Measurements from ENCODE around the gene APOBEC3A.
A peak's percentile ranks its signal among the peaks of the same experiment; 100 is the strongest.

Gene APOBEC3A

DNA sequence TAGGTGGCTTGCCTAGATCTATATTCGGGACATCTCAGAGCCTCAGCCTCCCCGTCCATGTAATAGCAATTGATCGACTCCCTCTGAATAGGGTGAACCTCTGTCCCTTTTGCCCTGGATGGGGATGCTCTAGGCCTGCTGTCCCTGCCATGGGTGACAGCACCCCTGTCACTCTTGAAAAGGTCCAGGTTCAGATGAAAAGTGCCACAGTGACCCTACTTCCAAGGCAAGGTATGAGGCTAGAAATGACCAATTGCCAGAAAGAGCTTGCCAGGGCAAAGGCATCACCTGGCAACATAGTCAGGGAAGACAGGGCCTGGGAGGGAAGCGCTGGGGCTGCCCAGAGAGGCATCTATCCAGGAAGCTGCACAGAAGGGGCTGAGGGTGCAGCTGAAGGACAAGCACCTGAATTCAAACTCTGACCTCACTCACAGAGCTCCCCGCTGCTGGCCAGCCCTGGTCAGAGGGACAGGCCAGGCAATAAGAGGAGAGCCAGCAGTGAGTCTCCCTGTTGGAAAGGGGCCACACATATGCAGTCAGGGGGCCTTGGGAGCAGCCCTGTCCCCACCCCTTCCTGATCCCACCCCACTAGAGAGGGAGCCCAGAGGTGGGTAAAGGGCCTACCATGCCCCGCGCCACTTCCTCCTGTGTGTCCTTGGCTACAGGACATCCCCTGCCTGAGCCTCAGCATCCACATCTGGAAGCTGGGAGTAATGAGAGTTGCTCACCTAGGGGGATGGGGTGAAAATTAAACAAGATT is 9.0 kb upstream of the APOBEC3A start:
- TF ChIP-seq, protein P1, sequence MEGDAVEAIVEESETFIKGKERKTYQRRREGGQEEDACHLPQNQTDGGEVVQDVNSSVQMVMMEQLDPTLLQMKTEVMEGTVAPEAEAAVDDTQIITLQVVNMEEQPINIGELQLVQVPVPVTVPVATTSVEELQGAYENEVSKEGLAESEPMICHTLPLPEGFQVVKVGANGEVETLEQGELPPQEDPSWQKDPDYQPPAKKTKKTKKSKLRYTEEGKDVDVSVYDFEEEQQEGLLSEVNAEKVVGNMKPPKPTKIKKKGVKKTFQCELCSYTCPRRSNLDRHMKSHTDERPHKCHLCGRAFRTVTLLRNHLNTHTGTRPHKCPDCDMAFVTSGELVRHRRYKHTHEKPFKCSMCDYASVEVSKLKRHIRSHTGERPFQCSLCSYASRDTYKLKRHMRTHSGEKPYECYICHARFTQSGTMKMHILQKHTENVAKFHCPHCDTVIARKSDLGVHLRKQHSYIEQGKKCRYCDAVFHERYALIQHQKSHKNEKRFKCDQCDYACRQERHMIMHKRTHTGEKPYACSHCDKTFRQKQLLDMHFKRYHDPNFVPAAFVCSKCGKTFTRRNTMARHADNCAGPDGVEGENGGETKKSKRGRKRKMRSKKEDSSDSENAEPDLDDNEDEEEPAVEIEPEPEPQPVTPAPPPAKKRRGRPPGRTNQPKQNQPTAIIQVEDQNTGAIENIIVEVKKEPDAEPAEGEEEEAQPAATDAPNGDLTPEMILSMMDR (IDR thresholded peaks at IDR 0.05), result no peak
- DNase-seq, result peak in 1 of 2 donors; percentile 35
- no peak overlapping the region for H3K27ac ChIP-seq
- H3K27me3 ChIP-seq, result peaks cover 0 to 46% of the 10 kb centered on the region in 2 donors
- H3K9me3 ChIP-seq, result no peaks in the 10 kb centered on the region
- H3K4me3 ChIP-seq, result no peak overlapping the region
- no peaks in the 10 kb centered on the region for H3K4me1 ChIP-seq
- intact Hi-C loops (cut with DNase I; ENCODE audit: low total_unique reads), result no loop called here
- no peaks in the 10 kb centered on the region for H3K36me3 ChIP-seq

DNA sequence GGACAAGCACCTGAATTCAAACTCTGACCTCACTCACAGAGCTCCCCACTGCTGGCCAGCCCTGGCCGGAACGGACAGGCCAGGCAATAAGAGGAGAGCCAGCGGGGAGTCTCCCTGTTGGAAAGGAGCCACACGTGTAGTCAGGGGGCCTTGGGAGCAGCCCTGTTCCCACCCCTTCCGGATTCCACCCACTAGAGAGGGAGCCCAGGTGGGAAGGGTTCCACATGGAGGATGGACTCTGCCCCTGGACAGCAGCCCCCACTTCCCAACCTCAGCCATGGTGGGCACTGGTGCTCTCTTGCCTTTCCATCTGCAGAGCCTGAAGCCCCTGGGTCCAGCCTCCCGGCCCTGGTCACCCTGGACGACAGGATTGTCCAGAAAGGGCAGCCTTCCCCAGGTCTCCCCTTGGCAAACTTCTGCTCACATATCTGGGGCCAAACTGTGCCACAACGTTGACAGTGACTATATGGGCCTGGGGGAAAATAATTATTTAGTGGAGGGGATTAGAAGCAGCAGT is 7.5 kb upstream of the APOBEC3A start:
- no peaks in the 10 kb centered on the region for H3K36me3 ChIP-seq
- TF ChIP-seq, protein P1 (IDR thresholded peaks at IDR 0.05), result no peak
- H3K27ac ChIP-seq, result no peak overlapping the region
- no peaks in the 10 kb centered on the region for H3K4me1 ChIP-seq
- intact Hi-C loops (cut with DNase I; ENCODE audit: low total_unique reads), result no loop called here
- peaks cover 0 to 44% of the 10 kb centered on the region in 2 donors for H3K27me3 ChIP-seq
- no peaks in the 10 kb centered on the region for H3K9me3 ChIP-seq
- H3K4me3 ChIP-seq, result no peak overlapping the region
- DNase-seq, result peak in 1 of 2 donors; percentile 53

DNA sequence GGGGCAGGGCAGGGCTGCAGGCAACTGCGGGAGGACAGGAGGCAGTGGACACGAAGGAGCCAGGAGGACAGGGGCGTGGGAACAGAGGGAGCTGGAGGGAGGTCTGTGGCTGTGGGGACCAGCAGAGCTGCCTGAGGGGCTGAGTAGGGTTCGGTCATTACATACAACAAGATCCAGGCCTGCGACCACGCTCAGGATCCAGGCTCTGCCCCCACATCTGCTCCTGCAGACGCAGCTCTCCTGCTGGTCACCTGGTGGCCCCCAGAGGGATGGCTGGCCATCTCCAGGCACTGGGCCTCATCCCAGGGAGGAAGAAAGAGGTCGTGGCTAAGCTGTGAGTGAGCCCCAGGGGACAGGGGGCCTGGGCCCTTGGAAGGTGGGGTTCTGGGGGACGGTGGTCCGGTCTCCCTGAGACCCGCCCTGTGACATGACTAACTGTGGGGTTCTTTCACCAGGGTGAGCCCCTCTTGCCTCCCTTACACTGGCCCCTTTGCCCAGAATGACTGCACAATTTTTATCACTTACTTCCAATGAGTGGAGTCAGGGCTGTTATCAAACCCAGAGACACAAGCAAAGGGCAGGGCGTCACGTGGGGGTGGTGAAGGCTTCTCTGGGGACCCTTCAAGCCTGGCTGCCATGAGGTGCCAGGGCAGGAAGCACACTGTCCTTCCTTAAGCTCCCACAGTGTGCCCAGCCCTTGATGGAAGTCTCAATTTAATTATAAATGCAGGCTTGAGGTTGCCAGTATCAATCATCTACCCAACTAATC is 6.7 kb upstream of the APOBEC3A start:
- Histone ChIP-seq H3K36me3 (no peaks in the 10 kb centered on the region), H3K27me3 (peaks cover 0 to 43% of the 10 kb centered on the region in 2 donors), H3K4me1 (no peaks in the 10 kb centered on the region), H3K9me3 (no peaks in the 10 kb centered on the region), H3K4me3 (no peak overlapping the region), H3K27ac (no peak overlapping the region)
- intact Hi-C loops (cut with DNase I; ENCODE audit: low total_unique reads), result no loop called here
- TF ChIP-seq, protein P1 (IDR thresholded peaks at IDR 0.05), result no peak
- DNase-seq, result peak in 1 of 2 donors; percentile 38

DNA sequence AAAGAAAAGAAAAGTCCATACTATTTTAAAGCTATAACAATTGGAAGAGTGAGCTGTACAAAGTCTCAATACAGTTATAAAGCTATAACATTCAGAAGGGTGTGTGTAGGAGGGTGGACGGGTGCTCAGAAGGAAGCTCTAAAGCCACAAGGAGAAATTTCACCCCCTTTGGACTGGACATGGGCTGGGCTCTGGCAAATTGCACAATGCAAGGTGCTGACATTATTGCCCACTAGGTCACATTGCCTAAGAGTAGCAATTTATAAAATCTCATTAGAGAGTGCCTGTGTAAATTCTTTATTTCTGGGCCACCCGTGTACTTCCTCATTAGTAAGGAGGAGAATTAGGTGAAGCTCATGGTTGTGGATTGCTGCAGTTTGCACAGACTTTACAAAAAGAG is 5.7 kb upstream of the APOBEC3A start:
- intact Hi-C loops (cut with DNase I; ENCODE audit: low total_unique reads), result no loop called here
- H3K27ac ChIP-seq, result no peak overlapping the region

DNA sequence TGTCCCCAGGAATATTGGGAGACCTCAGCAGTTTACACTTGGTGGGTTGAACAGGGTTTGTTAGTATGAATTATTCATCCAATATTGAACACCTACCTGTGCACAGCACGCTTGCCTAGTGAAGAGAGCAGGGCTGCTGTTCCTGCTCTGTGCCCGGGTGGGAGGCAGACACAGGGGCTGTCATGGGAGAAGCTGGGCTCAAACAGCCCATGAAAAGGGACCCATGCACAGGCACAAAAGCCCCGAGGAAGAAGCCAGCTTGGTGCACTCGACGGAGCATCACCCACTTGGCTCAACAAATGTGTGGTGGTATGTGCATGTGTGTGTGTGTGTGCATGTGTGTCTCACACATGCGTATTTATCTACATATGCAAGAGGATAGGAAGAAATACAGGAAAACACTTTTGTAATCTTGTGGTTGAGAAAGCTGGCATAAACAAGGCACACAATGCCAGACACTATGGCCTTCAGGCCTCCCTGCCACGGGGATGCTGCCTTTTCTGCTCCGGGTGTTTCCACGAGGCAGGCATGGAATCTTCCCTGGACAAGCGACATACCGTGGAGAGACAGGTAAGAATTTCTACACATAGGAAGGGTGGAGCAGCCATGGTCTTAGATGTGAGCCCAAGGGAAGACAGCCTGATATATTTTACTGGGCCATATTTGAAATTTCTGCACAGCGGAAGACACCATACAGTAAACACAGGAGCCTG is 5.0 kb upstream of the APOBEC3A start:
- Histone ChIP-seq H3K27ac (no peak overlapping the region), H3K4me3 (no peak overlapping the region), H3K4me1 (no peaks in the 10 kb centered on the region), H3K27me3 (peaks cover 0 to 34% of the 10 kb centered on the region in 2 donors), H3K9me3 (no peaks in the 10 kb centered on the region), H3K36me3 (no peaks in the 10 kb centered on the region)
- TF ChIP-seq, protein P1 (IDR thresholded peaks at IDR 0.05), result no peak
- intact Hi-C loops (cut with DNase I; ENCODE audit: low total_unique reads), result no loop called here
- DNase-seq, result peak in 1 of 2 donors; percentile 38

More for the DNA sequence above, 5.7 kb upstream of the APOBEC3A start:
- Histone ChIP-seq H3K36me3 (no peaks in the 10 kb centered on the region), H3K4me1 (no peaks in the 10 kb centered on the region), H3K4me3 (no peak overlapping the region), H3K27me3 (peaks cover 0 to 41% of the 10 kb centered on the region in 2 donors), H3K9me3 (no peaks in the 10 kb centered on the region)
- no peak for DNase-seq
- TF ChIP-seq, protein P1 (IDR thresholded peaks at IDR 0.05), result no peak
